ENCODE results near the gene PIK3C2A.

DNA sequence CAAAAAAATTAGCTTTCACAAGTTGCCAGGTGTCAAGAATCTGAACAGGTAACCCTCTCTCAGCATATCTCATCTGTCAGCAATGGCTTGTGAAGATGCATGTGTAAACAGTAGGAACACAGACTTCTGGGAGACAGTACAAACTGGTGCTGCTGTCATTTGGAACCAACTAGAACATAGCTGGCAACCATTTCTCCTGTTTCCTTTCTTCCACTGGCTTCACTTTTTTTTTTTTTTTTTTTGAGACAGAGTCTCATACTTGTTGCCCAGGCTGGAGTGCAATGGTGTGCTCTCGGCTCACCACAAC lies 2.1 kb upstream of the PIK3C2A start:
- TF ChIP-seq, protein P1, sequence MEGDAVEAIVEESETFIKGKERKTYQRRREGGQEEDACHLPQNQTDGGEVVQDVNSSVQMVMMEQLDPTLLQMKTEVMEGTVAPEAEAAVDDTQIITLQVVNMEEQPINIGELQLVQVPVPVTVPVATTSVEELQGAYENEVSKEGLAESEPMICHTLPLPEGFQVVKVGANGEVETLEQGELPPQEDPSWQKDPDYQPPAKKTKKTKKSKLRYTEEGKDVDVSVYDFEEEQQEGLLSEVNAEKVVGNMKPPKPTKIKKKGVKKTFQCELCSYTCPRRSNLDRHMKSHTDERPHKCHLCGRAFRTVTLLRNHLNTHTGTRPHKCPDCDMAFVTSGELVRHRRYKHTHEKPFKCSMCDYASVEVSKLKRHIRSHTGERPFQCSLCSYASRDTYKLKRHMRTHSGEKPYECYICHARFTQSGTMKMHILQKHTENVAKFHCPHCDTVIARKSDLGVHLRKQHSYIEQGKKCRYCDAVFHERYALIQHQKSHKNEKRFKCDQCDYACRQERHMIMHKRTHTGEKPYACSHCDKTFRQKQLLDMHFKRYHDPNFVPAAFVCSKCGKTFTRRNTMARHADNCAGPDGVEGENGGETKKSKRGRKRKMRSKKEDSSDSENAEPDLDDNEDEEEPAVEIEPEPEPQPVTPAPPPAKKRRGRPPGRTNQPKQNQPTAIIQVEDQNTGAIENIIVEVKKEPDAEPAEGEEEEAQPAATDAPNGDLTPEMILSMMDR (IDR thresholded peaks at IDR 0.05; ENCODE audit: low read depth, low read length, poor library complexity, severe bottlenecking), result no peak
- no peak for TF ChIP-seq EZH2phosphoT487 (IDR thresholded peaks at IDR 0.05; ENCODE audit: borderline replicate concordance, low read length)

Measured in DOHH2 (cell line).